ENCODE measurements around the gene AP1G2.

DNA sequence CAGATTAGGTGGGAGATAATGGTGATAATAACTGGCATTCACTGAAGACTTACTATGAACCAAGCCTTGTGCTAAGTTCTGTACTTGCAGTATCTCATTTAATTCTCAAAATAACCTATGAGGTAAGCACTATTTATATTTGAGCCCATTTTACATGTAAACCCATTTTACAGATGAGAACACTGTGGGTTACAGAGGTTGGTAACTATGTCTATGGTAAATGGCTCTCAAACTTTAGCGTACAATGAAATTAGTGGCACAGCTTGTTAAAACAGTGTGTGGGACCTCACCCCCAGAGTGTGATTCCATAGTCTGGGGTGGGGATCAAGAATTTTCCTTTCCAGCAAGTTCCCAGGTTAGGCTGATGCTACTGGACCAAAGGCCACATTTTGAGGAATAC, 33.2 kb upstream of the AP1G2 start:
- TF ChIP-seq, protein P1, sequence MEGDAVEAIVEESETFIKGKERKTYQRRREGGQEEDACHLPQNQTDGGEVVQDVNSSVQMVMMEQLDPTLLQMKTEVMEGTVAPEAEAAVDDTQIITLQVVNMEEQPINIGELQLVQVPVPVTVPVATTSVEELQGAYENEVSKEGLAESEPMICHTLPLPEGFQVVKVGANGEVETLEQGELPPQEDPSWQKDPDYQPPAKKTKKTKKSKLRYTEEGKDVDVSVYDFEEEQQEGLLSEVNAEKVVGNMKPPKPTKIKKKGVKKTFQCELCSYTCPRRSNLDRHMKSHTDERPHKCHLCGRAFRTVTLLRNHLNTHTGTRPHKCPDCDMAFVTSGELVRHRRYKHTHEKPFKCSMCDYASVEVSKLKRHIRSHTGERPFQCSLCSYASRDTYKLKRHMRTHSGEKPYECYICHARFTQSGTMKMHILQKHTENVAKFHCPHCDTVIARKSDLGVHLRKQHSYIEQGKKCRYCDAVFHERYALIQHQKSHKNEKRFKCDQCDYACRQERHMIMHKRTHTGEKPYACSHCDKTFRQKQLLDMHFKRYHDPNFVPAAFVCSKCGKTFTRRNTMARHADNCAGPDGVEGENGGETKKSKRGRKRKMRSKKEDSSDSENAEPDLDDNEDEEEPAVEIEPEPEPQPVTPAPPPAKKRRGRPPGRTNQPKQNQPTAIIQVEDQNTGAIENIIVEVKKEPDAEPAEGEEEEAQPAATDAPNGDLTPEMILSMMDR (IDR thresholded peaks at IDR 0.05) = no peak
- TF ChIP-seq EZH2 (IDR thresholded peaks at IDR 0.05; ENCODE audit: borderline replicate concordance, insufficient read depth, low read depth, low read length, poor library complexity, severe bottlenecking) = no peak
